ENCODE data around the gene FANCI.

FANCI gene

DNA sequence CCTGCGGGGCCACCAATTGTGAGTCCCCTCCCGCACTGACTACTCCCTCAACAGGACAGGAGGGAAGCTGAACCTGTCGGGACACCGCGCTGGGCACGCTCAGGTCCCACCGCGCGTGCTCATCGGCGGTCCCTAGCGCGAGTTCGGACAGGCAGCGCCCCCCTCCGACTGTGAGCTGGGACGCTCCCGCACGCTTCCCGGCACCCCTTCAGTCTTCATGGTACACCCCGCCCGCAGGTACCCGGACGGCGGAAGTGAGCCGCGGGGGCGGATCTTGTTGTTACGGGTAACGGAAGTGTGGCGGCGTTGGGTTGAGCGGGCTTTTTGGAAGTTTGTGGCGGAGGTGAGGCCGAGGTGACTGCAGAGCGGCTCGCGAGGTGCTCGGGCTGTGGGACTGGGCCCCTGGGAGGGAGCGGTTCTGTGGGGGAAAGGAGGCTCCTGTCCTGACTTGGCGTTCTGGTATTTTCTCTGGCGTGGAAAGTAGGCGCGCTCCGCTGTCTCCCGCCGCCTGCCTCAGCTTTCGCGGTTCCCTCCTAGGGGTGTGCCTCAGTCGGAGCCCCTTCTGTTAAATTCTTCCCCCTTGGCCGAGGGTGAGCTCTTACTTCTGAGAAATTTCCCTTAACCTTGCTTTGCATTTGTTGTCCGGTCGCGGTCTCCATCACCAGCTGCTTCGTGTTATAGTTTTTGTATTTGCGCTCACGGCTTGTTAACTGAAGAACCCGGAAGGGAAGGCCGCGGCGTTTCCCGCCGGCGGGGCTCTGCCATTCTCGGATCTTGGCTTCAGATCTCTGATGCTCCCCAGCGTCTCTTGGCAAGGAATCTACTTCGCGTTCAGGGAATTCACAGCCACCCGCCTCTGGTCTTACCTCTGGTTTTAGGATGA, at the start of gene FANCI:
Gene FANCI, plus strand, starts transcription at position 289 of the 883 bp plus-strand sequence. CDS start 3,669 bp downstream, outside the sequence.
- peak; percentile 97 for DNase-seq

- DNase-seq, result no peak
Measured at GRCh38 chr15:89194608-89195007, 49.2 kb upstream of the FANCI start.

DNA sequence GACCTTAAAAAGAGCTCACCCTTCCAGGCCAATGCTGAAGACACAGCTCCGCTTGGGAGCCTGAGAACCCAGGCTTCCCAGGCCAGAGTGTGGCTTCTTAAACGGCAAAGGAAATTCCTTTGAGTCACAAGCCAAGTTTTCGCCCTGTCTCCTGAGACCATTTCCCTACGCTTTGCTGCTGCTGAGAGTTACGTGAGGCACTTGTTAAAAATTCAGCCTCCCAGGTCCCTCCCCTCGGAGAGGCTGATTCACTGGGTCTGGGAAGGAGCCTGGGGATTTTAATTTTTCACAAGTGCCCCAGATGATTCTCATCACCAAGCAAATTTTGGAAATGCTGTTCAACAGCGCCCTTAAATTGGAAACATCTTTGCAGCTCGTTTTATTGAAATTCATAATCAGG, 47.9 kb upstream of the FANCI start:
- no peak for DNase-seq

GRCh38 chr15:89196241-89196640, 47.5 kb upstream of the FANCI start:
- DNase-seq, result no peak

DNA sequence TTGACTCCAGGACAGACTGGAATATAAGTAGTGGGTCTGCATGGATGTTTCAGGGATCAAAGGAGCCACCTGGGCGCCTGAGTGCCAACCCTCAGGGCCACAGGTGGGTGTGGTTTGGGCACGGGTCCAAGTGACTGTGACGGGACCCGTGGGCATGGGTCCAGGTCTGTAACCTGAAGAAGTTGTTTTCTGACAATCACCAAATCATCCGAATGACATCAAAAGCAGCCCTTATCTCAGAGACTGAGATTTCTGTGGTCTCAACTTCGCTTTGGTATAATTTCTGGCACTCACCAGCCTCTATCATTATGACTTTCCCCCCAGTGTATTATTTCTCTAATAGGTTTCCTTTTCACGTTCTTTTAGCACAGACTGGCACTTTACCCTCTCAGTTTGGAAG, 46.8 kb upstream of the FANCI start:
- DNase-seq, result no peak

DNA sequence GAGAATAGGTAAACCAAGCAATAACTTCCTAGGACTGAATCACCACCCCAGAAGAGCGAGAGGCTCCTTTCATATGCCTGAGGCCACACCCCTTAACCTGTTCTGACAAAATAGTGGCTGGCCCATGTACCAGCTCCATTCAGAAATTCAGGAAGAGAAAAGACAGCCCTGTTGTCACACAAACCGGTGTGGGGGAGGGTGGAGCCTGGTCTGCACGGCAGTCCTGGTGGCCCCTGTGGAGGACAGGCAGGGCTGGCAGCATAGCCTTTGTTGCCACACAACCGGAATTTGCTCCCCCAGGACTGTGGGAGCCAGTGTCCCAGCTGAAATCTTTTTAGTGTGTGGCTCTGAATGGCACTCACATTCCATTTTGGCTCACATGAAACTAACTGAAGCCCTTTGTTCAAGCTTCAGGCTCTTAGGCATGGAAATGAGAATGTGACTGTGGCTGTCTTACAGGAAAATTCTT, 46.2 kb upstream of the FANCI start:
- DNase-seq, result no peak

- DNase-seq, result no peak
Measured at GRCh38 chr15:89198196-89198595, 45.6 kb upstream of the FANCI start.

DNA sequence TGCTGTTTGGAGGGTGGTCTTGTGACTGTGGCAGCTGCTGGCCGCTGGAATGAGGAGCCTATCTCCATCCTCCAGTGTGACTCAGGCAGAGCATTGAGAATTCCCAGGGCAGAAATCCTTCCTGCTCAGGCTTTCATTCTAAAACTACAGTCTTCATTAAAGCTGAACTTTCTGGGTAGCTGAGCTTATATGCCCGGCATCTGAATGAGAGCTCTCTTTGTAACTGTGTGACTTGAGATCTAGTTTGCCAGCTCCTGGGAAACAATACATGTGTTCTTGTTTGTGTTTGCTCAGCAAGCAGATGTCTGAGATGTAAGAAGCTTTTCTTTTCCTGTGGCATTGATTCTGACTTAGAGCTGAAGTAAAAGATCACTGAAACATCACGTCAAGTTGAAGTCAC, 44.8 kb upstream of the FANCI start:
- no peak for DNase-seq

DNA sequence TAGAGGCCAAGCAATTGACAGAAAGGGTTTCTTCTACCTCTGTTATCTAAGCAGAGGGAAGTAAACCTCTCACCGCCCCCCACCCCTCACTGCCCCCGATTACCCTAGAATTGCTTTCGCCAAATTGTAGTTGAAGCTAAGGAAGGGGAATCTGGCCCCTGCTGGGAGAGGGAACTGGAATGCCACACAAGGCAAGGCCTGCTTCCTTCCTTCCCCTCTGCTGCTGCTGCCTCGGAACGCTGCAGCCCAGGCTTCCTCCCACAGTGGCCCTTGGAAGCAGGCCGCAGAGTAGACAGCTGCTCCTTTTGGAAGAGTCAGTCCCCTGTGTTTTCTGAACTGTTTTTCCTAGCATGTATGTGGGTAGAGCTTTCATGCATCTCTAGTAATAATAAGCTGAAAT, 44.0 kb upstream of the FANCI start:
- DNase-seq, result no peak

- DNase-seq, result no peak
Measured at GRCh38 chr15:89200182-89200581, 43.6 kb upstream of the FANCI start.

DNA sequence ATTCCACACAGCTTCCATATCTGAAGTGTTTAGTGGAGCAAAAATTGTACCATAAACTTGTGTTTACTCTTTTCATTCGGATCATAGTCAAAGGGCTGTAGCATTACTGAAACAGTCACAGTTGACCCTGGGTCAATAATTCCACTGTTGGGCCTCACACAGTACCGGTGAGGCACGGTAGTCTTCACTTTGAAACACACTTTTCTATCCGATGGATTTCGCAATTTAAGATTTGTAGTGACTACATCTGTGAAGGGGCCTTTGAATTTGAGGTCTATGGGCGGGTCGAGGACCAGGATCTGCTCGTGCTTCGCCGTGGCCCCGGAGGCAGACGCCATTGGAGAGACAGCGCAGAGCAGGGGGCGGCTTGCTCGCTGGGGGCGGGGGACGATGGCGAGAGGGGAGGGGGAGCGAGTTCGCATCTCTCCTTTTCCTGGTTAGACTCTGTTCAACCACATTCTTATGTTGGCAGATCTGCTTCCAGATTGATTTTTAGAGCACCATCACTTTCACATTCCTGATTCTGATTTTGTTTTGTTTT, 42.2 kb upstream of the FANCI start:
- no peak for DNase-seq

GRCh38 chr15:89203705-89204273, 40.0 kb upstream of the FANCI start:
- DNase-seq, result no peak

- DNase-seq, result no peak
Measured at GRCh38 chr15:89205991-89206585, 37.7 kb upstream of the FANCI start.

DNA sequence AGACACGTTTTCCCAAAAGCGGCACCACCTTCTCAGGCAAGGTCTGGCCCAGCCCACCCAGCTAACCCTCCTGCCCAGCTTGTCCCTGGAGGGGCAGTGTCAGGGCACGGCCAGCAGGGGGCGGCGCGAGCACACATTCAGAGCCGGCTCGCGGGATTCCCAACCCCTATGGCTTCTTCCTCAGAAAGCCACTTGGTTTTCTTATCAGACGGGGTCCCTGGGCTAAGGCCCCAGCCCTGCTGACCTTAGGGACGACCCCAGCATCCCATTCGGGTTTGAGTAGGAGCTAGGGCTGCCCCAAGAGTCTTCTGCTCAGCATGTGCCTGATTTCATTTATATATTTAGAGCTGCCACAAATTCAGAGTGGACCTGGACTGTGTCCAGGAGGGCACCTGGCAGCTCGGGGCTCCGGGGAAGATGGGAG, 36.9 kb upstream of the FANCI start:
- peak; percentile 77 for DNase-seq

DNA sequence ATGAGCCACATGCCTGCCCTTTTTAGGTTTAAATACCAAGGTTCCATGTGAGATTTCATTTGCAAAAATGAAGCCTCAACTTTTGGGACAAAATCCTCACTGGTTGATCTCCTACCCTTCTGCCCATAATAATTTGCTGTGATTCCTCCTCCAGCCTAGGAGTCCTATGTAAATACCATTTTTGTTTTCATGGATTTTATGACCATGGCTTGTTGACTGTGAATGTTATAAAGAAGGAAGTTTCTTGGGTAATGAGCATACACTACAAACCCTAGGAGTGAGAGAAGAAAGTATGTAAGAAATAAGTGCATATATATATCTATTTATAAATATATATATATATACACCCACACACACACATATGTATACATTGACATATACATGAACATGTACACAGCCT, 35.5 kb upstream of the FANCI start:
- DNase-seq, result no peak

DNA sequence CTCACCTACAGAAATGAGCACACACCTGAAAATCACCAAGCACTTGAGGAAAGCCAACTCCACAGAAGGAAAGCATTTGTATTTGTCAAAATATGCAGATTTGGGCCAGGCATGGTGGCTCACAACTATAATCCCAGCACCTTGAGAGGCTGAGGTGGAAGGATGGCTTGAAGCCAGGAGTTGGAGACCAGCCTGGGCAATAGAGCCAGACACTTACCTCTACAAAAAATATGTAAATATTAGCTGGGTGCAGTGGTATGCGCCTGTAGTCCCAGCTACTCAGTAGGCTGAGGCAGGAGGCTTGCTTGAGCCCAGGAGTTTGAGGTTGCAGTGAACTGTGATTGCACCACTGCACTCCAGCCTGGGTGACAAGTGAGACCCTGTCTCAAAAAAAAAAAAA, 34.7 kb upstream of the FANCI start:
- DNase-seq, result no peak

DNA sequence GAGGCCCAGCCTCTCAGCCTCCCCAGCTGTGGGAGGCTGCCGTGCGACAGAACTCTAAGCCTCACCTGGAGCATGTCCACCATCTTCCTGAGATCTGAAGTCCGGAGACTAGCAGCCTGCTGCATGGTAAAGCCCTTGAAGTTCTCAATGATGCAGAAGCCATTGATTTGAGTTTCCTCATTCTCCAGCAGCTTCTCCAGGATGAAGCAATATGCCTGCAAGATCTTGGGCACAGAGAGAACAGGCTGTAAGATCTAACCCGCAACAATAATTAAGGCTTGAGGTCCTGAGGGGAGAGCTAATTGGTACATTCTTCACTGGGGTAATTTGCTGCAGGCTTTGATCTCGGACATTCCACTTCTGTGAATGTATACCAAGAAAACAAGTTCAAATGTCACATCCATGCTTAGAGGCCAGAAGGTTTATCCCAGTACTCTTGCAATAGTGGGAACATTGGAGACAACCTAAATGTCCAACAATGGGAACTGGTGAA, 32.1 kb upstream of the FANCI start:
- no peak for DNase-seq

DNA sequence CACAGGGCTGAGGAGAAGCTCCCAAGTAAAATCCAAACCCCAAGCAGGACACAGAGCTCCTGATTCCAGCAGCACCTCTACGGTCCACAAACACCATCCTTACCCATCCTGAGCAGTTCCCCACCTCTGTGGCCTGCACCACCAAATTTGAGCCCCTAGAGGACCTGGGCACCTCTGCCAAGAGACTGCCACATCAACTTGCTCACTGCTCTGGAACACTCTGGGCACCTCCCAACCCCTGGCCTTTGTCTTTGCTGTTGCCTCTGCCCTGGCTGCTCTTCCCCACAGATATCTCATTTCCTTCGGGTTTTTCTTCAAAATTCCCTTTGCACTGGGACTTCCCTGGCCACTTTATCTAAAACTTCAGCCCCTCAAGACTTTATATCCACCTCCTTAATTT, 28.2 kb upstream of the FANCI start:
- DNase-seq, result no peak

- DNase-seq, result no peak
Measured at GRCh38 chr15:89217031-89217430, 26.7 kb upstream of the FANCI start.

DNA sequence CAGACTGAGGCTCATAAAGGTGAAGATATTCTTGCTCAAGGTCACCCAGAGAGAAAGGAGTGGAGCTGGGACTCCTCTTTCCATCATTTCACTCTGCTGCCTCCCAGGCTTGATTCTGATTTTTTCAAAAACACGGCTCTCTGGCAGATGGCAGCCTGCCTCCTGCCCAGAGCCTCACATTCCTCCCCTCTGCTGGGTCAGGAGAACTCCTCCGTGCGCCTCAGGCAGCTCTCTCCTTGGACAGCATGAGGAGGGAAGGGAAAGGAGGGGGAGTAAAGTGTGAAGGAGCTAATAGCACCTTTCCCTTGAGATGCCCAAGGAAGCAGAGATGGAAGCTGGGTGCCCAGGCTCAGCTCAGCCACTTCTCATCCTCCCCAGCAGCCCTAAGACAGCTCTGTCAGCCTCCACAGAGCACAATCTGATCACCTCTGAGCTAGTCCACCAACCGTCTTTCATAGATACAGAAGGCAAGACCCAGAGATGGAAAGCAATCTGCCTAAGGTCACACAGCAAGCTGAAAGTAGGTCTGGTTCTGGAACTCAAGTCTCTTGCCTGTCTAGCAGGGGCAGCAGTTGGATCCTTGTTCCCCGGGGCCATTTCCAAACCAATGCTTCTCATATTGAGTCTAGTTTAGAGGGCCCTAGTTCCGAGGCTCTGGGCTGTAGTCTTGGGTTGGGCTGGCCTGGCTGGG, 25.9 kb upstream of the FANCI start:
- DNase-seq, result no peak

DNA sequence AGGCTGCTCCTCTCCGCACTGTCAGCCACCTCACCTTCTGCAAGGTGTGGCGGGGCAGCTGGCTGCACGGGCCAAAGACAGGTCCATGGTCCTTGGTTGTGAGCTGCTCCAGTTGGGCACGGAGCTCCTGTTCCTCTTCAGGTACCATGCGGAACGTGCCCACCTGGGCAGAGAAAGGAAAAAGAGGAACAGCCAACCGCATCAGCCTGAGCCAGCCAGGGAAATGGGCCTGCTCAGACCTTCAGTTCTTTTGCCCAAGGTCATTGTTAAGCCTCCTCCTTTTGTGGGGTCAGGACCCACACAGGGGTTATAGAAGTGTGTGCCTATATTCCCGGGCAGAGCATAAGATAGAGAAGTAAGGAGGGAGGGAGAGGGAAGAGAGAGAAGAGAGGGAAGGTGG, 25.2 kb upstream of the FANCI start:
- no peak for DNase-seq

GRCh38 chr15:89221543-89221942, 22.2 kb upstream of the FANCI start, which contains the start of gene RLBP1:
RLBP1 (minus strand) TSS chr15:89221579; CDS start chr15:89218975, 2,604 bp downstream.
- DNase-seq, result no peak

GRCh38 chr15:89225588-89225987, 18.2 kb upstream of the FANCI start:
- no peak for DNase-seq
